Smooth muscle cell (in vitro differentiated cells): ENCODE results near the gene KLHL25. TPM values are rescaled to one million over a fixed set of nuclear protein-coding genes. Genes with fewer than 3 reads are reported as not detected.

Source experiments
- DNase-seq: peaks from one replicate; lab custom pipeline; 2025; ENCODE audit not compliant: unreplicated experiment; lab: John Stamatoyannopoulos, UW
- H2AFZ ChIP-seq: fragments of 200-600 bp; sonication (generic); 2 replicates; pipeline ENCODE4 v1.6.0; 2016; ENCODE audit warnings: antibody characterized with exemption, low read depth, mild to moderate bottlenecking
- H3F3A ChIP-seq: fragments of 200-600 bp; sonication (generic); 2 replicates; pipeline ENCODE4 v1.6.0; 2017; ENCODE audit warnings: antibody characterized with exemption, low read depth
- H3K27ac ChIP-seq: fragments of 200-600 bp; sonication (generic); 2 replicates; pipeline ENCODE4 v1.5.1; 2016; ENCODE audit warnings: low read depth, mild to moderate bottlenecking
- H3K27me3 ChIP-seq: fragments of 200-600 bp; sonication (generic); 2 replicates; pipeline ENCODE4 v1.6.1; 2016; ENCODE audit warnings: low read depth, mild to moderate bottlenecking
- H3K36me3 ChIP-seq: fragments of 200-600 bp; sonication (generic); 2 replicates; pipeline ENCODE4 v1.5.1; 2016; ENCODE audit warnings: low read depth
- H3K4me1 ChIP-seq: fragments of 200-600 bp; sonication (generic); 2 replicates; pipeline ENCODE4 v1.5.1; 2016; ENCODE audit warnings: low read depth
- H3K4me2 ChIP-seq: fragments of 200-600 bp; sonication (generic); 2 replicates; pipeline ENCODE4 v1.6.0; 2016; ENCODE audit warnings: mild to moderate bottlenecking
- H3K4me3 ChIP-seq: fragments of 200-600 bp; sonication (generic); 2 replicates; pipeline ENCODE4 v1.5.1; 2016; ENCODE audit warnings: mild to moderate bottlenecking
- H3K79me2 ChIP-seq: fragments of 200-600 bp; sonication (generic); 2 replicates; pipeline ENCODE4 v1.6.0; 2016; ENCODE audit warnings: low read depth, mild to moderate bottlenecking
- H3K9ac ChIP-seq: fragments of 200-600 bp; sonication (generic); 2 replicates; pipeline ENCODE4 v1.6.0; 2016; ENCODE audit warnings: low read depth
- H3K9me3 ChIP-seq: fragments of 200-600 bp; sonication (generic); replicated peaks from 2 replicates; pipeline ENCODE4 v1.5.1; 2016; ENCODE audit warnings: low read depth
- H4K20me1 ChIP-seq: fragments of 200-600 bp; sonication (generic); 2 replicates; pipeline ENCODE4 v1.6.0; 2016; ENCODE audit warnings: low read depth
- WGBS: methylation state at CpG from one replicate; pipeline ENCODE4 v1.1.7; 2016; ENCODE audit warnings: low lambda C conversion rate; 5-methylcytosine and 5-hydroxymethylcytosine counted together
- polyA plus RNA-seq: library from polyadenylated mRNA; unstranded; fragments of >200 nt; fragmentation: Nextera tagmentation; extraction: Ambion mirVana; gene quantifications from 2 replicates; pipeline ENCODE4 v1.2.1, GENCODE V29; 2016
- total RNA-seq: library from RNA; depleted of rRNA; stranded (reverse); fragments of >200 nt; gene quantifications from 2 replicates; pipeline ENCODE4 v1.2.3, GENCODE V29; 2014
- TF ChIP-seq, protein P1 (sequence below): fragments of 200-600 bp; sonication (generic); IDR thresholded peaks from 2 replicates; pipeline ENCODE4 v1.5.1; 2017; ENCODE audit warnings: borderline replicate concordance, mild to moderate bottlenecking, antibody characterized with exemption; ENCODE audit not compliant: insufficient read depth, poor library complexity, severe bottlenecking

The KLHL25 gene
- total and polyA plus RNA-seq, 2 experiments from 2014 or later: 5.0 to 6.7 TPM

DNA sequence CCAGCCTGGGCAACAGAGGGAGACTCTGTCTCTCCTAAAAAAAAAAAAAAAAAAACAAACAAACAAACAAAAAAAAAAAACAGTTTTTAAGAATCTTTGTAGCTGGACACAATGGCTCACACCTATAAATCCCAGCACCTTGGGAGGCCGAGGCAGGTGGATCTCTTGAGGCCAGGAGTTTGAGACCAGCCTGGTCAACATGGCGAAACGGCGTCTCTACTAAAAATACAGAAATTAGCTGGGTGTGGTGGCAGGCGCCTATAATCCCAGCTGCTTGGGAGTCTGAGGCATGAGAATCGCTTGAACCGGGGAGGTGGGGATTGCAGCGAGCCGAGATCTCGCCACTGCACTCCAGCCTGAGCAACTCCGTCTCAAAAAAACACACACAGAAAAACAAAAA lies 53.1 kb downstream of the KLHL25 start:
- H3K79me2 ChIP-seq: no peaks in the 10 kb centered on the region
- H3K4me1 ChIP-seq: no peaks in the 10 kb centered on the region
- 97% methylated on average over 11 of the region's 11 CpGs for WGBS

DNA sequence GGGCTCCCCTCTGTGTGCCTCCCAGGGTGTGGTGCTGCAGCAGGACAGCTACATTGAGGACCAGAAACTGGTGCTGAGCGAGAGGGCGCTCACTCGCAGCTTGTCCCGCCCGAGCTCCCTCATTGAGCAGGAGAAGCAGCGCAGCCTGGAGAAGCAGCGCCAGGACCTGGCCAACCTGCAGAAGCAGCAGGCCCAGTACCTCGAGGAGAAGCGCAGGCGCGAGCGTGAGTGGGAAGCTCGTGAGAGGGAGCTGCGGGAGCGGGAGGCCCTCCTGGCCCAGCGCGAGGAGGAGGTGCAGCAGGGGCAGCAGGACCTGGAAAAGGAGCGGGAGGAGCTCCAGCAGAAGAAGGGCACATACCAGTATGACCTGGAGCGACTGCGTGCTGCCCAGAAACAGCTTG lies 53.7 kb downstream of the KLHL25 start:
- H3K27me3 ChIP-seq: no peaks in the 10 kb centered on the region
- H3F3A ChIP-seq: no peaks in the 10 kb centered on the region
- H3K4me3 ChIP-seq: no peak overlapping the region
- no peaks in the 10 kb centered on the region for H3K4me1 ChIP-seq
- WGBS: 95% methylated on average over 20 of the region's 20 CpGs
- peaks cover 21% of the 10 kb centered on the region for H3K36me3 ChIP-seq
- TF ChIP-seq, protein P1, sequence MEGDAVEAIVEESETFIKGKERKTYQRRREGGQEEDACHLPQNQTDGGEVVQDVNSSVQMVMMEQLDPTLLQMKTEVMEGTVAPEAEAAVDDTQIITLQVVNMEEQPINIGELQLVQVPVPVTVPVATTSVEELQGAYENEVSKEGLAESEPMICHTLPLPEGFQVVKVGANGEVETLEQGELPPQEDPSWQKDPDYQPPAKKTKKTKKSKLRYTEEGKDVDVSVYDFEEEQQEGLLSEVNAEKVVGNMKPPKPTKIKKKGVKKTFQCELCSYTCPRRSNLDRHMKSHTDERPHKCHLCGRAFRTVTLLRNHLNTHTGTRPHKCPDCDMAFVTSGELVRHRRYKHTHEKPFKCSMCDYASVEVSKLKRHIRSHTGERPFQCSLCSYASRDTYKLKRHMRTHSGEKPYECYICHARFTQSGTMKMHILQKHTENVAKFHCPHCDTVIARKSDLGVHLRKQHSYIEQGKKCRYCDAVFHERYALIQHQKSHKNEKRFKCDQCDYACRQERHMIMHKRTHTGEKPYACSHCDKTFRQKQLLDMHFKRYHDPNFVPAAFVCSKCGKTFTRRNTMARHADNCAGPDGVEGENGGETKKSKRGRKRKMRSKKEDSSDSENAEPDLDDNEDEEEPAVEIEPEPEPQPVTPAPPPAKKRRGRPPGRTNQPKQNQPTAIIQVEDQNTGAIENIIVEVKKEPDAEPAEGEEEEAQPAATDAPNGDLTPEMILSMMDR: no peak
- no peak for DNase-seq
- H2AFZ ChIP-seq: no peak overlapping the region
- H3K27ac ChIP-seq: no peak overlapping the region
- no peaks in the 10 kb centered on the region for H3K79me2 ChIP-seq
- no peak overlapping the region for H3K4me2 ChIP-seq
- no peaks in the 10 kb centered on the region for H3K9me3 ChIP-seq
- peaks cover 20% of the 10 kb centered on the region for H4K20me1 ChIP-seq
- no peak overlapping the region for H3K9ac ChIP-seq

More for the DNA sequence above, 53.1 kb downstream of the KLHL25 start:
- H2AFZ ChIP-seq: no peak overlapping the region
- no peak overlapping the region for H3K27ac ChIP-seq
- no peak overlapping the region for H3K4me3 ChIP-seq
- H3K4me2 ChIP-seq: no peak overlapping the region
- H4K20me1 ChIP-seq: peaks cover 20% of the 10 kb centered on the region
- no peaks in the 10 kb centered on the region for H3K27me3 ChIP-seq
- no peaks in the 10 kb centered on the region for H3F3A ChIP-seq
- H3K9me3 ChIP-seq: no peaks in the 10 kb centered on the region
- no peak overlapping the region for H3K9ac ChIP-seq
- TF ChIP-seq, protein P1: no peak
- peaks cover 17% of the 10 kb centered on the region for H3K36me3 ChIP-seq
- no peak for DNase-seq

DNA sequence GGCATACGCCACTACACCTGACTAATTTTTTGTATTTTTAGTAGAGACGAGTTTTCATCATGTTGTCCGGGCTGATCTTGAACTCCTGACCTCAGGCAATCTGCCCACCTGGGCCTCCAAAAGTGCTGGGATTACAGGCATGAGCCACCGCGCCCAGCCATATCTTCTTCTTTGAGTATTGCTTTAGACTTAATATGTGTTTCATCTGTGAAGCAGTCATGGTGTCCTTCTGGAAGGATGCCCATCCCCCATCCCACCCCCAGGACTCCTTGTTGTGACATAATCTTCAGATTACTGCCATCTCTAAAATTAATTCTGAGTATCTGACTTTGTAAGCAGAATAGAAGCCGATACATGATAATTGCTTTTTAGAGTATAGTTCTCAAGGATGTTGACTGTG lies 57.7 kb downstream of the KLHL25 start:
- no peaks in the 10 kb centered on the region for H3F3A ChIP-seq
- peaks cover 10% of the 10 kb centered on the region for H3K9me3 ChIP-seq
- H3K4me3 ChIP-seq: no peak overlapping the region
- TF ChIP-seq, protein P1: no peak
- peaks cover 3% of the 10 kb centered on the region for H3K79me2 ChIP-seq
- no peak for DNase-seq
- H4K20me1 ChIP-seq: peaks cover 5% of the 10 kb centered on the region
- H2AFZ ChIP-seq: no peak overlapping the region
- H3K36me3 ChIP-seq: peaks cover 46% of the 10 kb centered on the region
- H3K4me2 ChIP-seq: no peak overlapping the region
- H3K27me3 ChIP-seq: no peaks in the 10 kb centered on the region
- H3K4me1 ChIP-seq: no peaks in the 10 kb centered on the region
- no peak overlapping the region for H3K9ac ChIP-seq
- WGBS: over 99% methylated on average over 6 of the region's 6 CpGs
- H3K27ac ChIP-seq: no peak overlapping the region

DNA sequence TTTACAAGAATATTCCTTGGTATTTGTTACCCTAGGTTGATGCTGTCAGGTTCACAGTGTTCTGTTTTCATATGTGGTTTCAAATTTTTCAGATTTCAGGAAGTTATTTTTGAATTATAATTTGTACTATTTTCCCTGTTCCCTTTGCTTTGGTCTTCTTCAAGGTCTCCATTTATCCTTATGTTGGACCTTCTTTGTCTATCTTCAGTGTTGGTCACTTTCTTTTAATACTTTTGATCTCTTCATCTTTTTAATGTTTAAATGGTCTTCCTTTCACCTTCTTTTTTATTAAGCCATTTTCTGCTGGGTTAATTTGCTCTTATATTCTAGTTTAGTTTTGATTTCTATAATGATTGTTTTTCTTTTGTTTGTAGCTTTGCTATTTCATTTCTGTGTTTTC lies 61.3 kb downstream of the KLHL25 start:
- Histone ChIP-seq H3K79me2 (peaks cover 3% of the 10 kb centered on the region), H2AFZ (no peak overlapping the region), H3K9me3 (peaks cover 10% of the 10 kb centered on the region), H3K36me3 (peaks cover 51% of the 10 kb centered on the region), H3K4me1 (no peaks in the 10 kb centered on the region), H3F3A (peaks cover 8% of the 10 kb centered on the region), H3K4me3 (peak overlapping the region; percentile 4), H3K4me2 (no peak overlapping the region), H3K27ac (no peak overlapping the region), H3K9ac (no peak overlapping the region), H3K27me3 (no peaks in the 10 kb centered on the region), H4K20me1 (no peaks in the 10 kb centered on the region)
- no peak for DNase-seq
- TF ChIP-seq, protein P1: no peak
